Putamen (tissue), 1 donor: ENCODE results near the gene SLC12A8.

Experiments
- DNase-seq: peaks from one replicate; pipeline ENCODE4 v3.0.0-alpha.2; 2016; ENCODE audit warnings: low spot score

SLC12A8 gene

DNA sequence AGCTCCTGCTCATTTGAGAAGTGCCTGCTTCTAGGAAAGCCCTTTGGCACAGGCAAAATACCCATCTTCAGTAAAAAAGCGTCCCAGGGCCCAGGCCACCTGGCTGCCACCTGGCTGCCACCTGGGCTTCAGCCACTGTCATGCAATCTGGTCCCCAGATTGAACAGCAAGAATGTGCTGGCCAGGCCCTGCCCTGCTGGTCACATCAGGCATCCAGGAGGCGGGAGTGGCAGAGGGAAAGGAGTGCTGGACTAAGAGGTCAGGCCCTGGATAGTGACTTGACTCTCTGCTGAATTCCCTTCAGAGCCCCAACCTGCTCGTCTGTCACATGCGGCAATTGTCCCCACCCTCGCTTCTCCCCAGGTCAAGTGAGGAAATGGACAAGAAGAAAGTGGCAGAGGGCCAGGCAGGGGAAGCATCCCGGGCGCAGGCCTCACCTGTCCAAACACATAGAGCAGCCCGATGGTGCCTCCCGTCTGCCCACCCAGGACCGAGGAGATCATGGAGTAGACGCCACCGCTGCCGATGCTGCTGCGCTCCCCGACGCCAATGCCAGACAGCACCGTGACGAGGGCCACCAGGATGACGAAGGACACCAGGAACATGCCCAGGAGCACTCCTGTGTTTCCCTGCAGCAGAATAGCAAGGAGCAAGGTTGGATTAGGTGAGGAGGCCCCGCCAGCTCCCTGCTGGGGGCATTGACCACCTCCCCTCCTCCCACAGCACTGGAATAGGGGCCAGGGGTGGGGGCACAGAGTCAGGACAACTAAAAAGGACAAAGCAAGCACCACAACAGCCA, 25.5 kb downstream of the SLC12A8 start:
- DNase-seq, result no peak

- DNase-seq, result no peak
These were observed 26.2 kb downstream of the SLC12A8 start for GRCh38 chr3:125186261-125186787.

GRCh38 chr3:125185805-125186204, 26.7 kb downstream of the SLC12A8 start:
- DNase-seq, result no peak

- no peak for DNase-seq
These were observed 32.7 kb downstream of the SLC12A8 start for GRCh38 chr3:125179884-125180240.

- no peak for DNase-seq
These were observed 33.2 kb downstream of the SLC12A8 start for GRCh38 chr3:125179143-125179883.

GRCh38 chr3:125177746-125178145, 34.8 kb downstream of the SLC12A8 start:
- DNase-seq, result no peak

DNA sequence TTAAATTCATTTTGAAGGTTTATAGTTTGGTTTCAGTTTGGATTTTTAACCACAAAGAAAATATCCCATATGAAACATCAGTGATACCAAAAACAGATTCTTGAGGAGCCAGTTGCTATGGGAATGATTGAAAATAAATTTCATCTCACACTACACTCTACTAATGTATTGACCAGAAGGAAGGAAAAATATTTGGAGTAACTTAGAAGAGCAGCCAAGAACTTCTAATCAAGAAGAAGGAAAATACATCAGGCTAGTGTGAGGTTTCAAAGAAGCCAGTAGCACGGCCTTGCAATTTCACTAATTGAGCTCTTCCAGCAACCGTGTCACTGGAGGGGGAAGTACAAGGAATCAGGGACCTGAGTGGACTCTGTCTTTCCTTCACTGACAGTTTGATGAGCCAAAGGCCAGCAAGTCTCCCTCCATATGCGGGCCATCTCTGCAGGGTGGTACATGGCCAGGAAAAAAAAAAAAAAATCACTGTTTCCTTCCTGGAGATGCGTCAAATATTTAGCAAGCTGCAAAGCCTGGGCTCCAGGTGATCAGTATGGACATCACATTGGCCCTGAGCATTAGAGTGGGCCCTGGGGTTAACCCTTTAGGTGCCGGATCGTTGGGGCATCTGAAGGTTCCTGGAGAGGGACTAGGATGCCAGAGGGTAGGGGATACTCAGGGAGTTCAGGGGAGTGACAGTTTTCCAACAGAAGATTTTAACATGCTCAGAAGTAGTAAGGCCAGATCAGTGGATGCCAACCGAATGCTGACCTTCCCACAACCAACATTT, 37.1 kb downstream of the SLC12A8 start:
- DNase-seq, result no peak

DNA sequence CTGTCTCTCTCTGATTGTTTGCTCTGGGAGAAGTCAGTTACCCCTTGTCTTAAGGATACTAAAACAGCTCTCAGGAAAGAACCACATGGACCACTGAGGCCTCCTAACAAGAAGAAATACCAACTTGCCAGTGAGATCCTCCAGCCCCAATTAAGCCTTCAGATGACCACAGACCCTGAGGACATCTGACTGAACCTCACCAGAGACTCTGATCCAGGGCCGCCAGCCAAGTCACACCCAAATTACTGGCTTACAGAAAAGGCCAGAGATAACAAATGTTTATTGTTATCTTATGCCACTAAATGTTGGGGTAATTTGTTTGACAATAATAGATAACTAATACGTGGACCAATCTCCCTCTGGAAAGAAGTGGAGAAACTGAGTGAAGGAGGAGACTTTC, 40.2 kb downstream of the SLC12A8 start:
- DNase-seq, result no peak

DNA sequence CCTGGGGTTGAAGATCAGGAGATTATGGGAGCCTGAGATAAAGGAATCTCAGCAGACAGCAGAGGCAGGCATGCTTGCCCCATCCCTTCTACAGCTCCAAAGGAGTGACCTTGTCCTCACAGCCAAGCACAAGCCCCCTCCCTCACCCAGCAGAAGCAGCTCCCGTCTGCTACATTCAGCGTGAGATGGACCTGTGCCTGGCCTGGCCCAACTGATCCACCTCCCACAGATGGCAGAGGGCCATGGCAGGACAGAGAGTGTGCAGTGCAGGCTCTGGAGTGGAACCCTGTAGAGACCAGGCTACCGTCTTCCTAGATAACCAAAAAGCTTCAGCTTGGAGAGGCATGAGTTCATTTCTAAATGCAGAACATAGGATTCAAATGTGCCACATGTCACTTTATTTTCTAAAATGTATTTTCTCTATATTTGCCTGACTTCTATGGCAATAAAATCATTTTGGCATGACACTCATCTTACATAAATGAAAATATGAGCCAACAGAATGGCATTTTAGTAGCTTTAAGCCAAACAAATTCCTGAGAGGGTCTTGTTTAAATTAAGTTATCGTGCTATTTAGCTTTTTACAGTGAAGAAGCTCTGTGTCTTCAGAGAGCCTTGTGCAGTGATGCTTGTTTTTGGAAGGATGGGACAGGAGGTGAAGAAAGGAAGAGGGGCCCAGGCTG, 43.7 kb downstream of the SLC12A8 start:
- DNase-seq, result no peak

- DNase-seq, result no peak
These were observed 45.9 kb downstream of the SLC12A8 start for GRCh38 chr3:125166599-125167136.

GRCh38 chr3:125165948-125166553, 46.5 kb downstream of the SLC12A8 start:
- DNase-seq, result no peak

DNA sequence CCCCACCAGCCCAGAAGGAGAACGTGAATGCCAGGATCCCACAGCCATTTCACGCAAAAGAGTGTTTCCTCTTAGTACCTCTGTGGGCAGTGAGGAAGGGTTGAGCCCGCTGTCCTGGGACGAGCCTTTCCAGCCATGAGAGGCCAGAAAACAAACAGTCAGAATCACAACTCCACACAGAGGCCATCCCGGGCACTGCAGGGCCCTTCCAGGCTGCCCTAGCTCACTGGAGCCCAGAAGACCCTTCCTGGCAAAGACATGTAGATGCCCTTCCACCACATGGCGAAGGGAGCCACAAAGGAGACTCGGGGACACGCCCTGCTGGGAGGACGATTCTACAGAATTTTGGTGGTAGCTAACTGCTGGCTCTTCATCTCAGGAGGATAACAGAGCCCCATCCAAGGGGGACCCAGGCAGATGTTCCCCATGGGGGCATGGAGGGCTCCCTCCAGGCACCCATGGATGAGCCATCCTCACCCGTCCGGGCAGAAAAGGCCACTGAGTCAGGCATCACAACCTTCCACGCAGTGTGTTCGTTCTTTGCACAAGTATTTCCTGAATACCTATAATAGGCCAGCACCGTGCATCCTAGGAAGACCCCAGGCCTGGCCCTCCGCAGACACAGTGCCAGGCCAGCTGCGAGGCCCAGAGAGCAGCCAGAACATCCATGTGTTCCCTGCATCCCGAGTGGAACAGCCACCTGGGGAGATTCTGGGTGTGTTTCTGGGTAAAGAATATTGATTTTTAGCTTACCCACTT, 47.2 kb downstream of the SLC12A8 start:
- no peak for DNase-seq

- no peak for DNase-seq
These were observed 48.6 kb downstream of the SLC12A8 start for GRCh38 chr3:125163739-125164601.

DNA sequence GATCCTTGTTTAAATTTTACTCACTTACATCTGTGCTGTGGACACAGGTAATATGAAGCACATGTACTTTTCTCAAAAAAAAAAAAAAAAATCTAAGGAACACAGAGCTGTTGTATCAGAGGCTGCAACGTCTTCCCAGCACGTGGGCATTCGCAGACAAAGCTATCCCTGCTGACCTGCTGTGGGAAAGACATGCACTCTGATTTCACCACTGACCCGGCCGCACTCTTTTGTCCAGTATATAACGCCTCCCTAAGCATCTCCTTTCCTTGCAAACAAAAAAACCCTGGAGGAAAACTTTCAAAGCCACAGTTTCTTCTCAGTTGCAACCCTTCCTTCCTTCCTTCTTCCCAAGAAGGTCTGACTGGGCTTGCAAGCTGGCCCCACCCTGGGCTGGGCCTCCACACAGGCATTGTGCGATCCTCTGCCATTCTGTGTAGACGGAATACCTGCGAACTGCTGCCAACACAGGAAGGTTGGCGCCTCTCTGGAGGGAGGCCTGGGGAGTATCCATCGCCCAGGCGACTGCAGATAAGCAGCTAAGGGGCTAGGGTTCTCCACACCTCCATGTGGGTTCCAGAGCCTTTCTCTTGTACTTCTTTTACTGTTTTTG, 50.8 kb downstream of the SLC12A8 start:
- DNase-seq, result no peak

DNA sequence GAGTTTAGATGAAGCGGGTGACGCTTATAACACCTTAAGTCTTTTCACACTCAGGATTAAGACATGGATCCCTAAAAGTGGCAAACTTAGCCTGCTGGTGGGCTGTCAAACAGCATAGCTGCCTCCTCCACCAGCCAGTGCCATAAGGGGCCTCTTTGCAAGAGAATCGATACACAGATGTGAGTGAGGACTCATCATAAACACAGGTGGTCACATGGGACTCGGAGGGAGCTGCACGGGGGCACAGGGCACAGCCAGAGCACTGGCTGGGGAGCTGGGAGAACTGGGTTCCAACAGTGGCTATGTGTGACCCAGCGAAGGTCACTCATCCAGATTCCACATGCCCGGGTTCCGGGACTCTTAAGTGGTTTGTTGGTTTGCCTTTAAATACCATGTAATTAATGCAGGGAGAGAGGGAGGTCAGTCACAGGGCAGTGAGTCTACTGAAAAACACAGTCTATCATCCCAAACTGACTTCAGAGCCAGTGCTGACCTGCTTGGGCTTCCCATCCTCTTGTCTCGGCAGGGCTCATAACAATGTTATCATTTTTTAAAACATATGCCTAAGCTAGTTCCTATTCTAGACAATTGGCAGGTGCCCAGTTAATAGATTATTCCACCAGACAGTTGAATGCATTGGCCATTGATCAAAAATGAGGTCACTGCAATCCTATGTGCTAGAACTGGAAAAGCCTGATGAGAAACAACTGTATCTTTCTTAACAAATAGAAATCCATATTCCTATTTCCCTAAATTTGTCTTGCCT, 51.8 kb downstream of the SLC12A8 start:
- no peak for DNase-seq

DNA sequence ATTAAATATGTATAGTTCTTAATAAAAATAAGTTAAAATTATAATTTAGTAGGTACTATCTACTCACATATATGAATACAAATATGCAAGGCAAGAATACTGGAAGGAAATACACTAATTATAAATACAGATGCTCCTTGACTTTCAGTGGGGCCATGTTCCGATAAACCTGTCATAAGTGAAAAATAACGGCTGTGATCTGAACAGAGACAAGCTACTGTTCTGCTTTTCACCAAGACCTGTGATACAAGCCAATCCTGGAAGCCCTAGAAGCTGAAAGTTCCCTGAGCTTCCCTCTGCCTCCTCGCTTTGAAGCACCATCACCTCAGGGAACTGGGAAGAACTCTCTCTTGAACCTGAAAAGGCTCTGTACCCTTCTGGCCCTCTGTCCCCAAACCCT, 55.4 kb downstream of the SLC12A8 start:
- no peak for DNase-seq

DNA sequence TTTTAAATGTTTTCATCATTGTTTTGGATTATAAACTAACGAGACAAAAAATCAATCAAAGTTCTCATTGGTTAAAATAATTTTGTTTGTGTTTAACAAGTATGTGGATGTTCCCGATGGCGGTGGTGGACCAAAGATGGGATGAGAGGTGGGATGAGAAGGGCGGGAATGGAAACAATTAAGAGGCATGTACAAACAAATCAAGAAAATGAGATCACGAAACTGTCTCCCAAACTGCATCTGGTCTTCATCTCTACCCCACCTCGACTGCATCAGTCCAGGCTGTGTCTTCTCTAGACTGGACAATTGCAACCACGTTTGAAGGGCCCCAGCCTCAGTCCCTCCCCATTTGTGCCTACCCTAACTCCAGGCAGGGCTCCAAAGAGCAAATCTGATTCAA, 56.1 kb downstream of the SLC12A8 start:
- no peak for DNase-seq

GRCh38 chr3:125154800-125155269, 57.7 kb downstream of the SLC12A8 start:
- no peak for DNase-seq
